Astrocyte (in vitro differentiated cells and primary cell): ENCODE measurements around the gene ITLN1. TPM values are rescaled to one million over a fixed set of nuclear protein-coding genes. Genes with fewer than 3 reads are reported as not detected.

Source experiments
- DNase-seq: peaks from one replicate; pipeline ENCODE4 v3.0.0-alpha.2; 2010; ENCODE audit warnings: low read depth
- FAIRE-seq: peaks from 2 replicates; lab custom pipeline; 2011; peaks lifted over from hg19 to GRCh38; lab: Jason Lieb, UNC
- H2AFZ ChIP-seq: 2 replicates; pipeline ENCODE4 v1.6.0; 2012; ENCODE audit warnings: low read depth, low read length, inconsistent platforms
- H3K27ac ChIP-seq: 2 replicates; pipeline ENCODE4 v1.5.1; 2011; ENCODE audit warnings: low read depth, low read length, inconsistent platforms
- H3K27me3 ChIP-seq: 2 replicates; pipeline ENCODE4 v1.6.0; 2011; ENCODE audit warnings: low read length, inconsistent platforms; ENCODE audit not compliant: insufficient read depth
- H3K36me3 ChIP-seq: 2 replicates; pipeline ENCODE4 v1.5.1; 2011; ENCODE audit warnings: low read length, inconsistent platforms; ENCODE audit not compliant: insufficient read depth
- H3K4me1 ChIP-seq: 2 replicates; pipeline ENCODE4 v1.5.1; 2011; ENCODE audit warnings: low read length, inconsistent platforms; ENCODE audit not compliant: insufficient read depth
- H3K4me2 ChIP-seq: 2 replicates; pipeline ENCODE4 v1.6.0; 2012; ENCODE audit warnings: low read length, inconsistent platforms
- H3K4me3 ChIP-seq: 2 replicates; pipeline ENCODE4 v1.5.1; 2011; ENCODE audit warnings: low read depth, mild to moderate bottlenecking, low read length, inconsistent platforms; ENCODE audit not compliant: insufficient read depth
- H3K79me2 ChIP-seq: 2 replicates; pipeline ENCODE4 v1.6.0; 2012; ENCODE audit warnings: mild to moderate bottlenecking, low read length, inconsistent platforms; ENCODE audit not compliant: insufficient read depth
- H3K9ac ChIP-seq: 2 replicates; pipeline ENCODE4 v1.6.0; 2012; ENCODE audit warnings: mild to moderate bottlenecking, low read length, inconsistent platforms
- H3K9me3 ChIP-seq: 2 replicates; pipeline ENCODE4 v1.5.1; 2012; ENCODE audit warnings: low read depth, mild to moderate bottlenecking, low read length, inconsistent platforms; ENCODE audit not compliant: insufficient read depth
- H4K20me1 ChIP-seq: 2 replicates; pipeline ENCODE4 v1.6.0; 2012; ENCODE audit warnings: low read length, inconsistent platforms; ENCODE audit not compliant: insufficient read depth
- H3K27ac Mint-ChIP-seq: one replicate; pipeline ENCODE4 v1.8.0; 2021; ENCODE audit warnings: mild to moderate bottlenecking, mixed read lengths; ENCODE audit not compliant: unreplicated experiment
- H3K27me3 Mint-ChIP-seq: one replicate; pipeline ENCODE4 v1.8.0; 2021; ENCODE audit warnings: low read depth, mixed read lengths; ENCODE audit not compliant: unreplicated experiment
- H3K36me3 Mint-ChIP-seq: one replicate; pipeline ENCODE4 v1.8.0; 2021; ENCODE audit warnings: low read depth, mixed read lengths; ENCODE audit not compliant: unreplicated experiment
- H3K4me1 Mint-ChIP-seq: one replicate; pipeline ENCODE4 v1.8.0; 2021; ENCODE audit warnings: low read depth, mixed read lengths; ENCODE audit not compliant: unreplicated experiment
- H3K4me3 Mint-ChIP-seq: one replicate; pipeline ENCODE4 v1.8.0; 2021; ENCODE audit warnings: mild to moderate bottlenecking, moderate library complexity, mixed read lengths; ENCODE audit not compliant: unreplicated experiment
- H3K9me3 Mint-ChIP-seq: one replicate; pipeline ENCODE4 v1.8.0; 2021; ENCODE audit warnings: mild to moderate bottlenecking, mixed read lengths; ENCODE audit not compliant: unreplicated experiment
- EZH2 ChIP-seq: IDR thresholded peaks from 2 replicates; pipeline ENCODE4 v1.6.1; 2012; ENCODE audit warnings: mild to moderate bottlenecking, low read length, inconsistent platforms; ENCODE audit not compliant: insufficient read depth
- total RNA-seq: library from RNA; stranded (reverse); gene quantifications from 2 replicates; pipeline ENCODE4 v1.2.1, GENCODE V29; 2021
- TF ChIP-seq, protein P1 (sequence below): IDR thresholded peaks from 2 replicates; pipeline ENCODE4 v1.5.1; 2011; ENCODE audit warnings: low read depth, mild to moderate bottlenecking, inconsistent platforms, low read length, moderate library complexity; ENCODE audit not compliant: insufficient read depth

ITLN1 gene
- total RNA-seq, 1 donor from 2014 or later = not detected

DNA sequence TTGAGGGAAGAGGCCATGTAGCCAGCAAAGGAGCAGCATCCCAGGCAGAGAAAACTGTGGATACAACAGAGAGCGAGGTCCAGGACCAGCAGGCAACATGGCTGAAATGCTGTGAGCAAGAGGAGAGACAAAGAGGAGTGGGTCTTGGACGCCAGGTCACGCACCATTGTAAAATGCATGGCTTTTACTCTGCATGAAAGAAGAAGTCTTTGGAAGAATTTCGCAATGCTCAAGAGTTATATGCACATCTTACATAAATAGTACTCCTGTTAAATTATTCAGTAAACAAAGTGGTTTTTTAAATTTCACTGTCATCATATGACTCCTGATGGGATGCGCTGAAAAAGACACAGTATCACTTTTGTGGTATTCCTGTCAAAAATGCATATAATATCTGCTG is 25.8 kb downstream of the ITLN1 start:
- TF ChIP-seq, protein P1, sequence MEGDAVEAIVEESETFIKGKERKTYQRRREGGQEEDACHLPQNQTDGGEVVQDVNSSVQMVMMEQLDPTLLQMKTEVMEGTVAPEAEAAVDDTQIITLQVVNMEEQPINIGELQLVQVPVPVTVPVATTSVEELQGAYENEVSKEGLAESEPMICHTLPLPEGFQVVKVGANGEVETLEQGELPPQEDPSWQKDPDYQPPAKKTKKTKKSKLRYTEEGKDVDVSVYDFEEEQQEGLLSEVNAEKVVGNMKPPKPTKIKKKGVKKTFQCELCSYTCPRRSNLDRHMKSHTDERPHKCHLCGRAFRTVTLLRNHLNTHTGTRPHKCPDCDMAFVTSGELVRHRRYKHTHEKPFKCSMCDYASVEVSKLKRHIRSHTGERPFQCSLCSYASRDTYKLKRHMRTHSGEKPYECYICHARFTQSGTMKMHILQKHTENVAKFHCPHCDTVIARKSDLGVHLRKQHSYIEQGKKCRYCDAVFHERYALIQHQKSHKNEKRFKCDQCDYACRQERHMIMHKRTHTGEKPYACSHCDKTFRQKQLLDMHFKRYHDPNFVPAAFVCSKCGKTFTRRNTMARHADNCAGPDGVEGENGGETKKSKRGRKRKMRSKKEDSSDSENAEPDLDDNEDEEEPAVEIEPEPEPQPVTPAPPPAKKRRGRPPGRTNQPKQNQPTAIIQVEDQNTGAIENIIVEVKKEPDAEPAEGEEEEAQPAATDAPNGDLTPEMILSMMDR = no peak
- TF ChIP-seq EZH2 = no peak
- Mint-ChIP-seq H3K4me1 (no peaks in the 10 kb centered on the region), H3K27ac (no peak overlapping the region), H3K4me3 (no peak overlapping the region), H3K36me3 (no peaks in the 10 kb centered on the region), H3K27me3 (peaks cover 12% of the 10 kb centered on the region), H3K9me3 (no peaks in the 10 kb centered on the region)
- Histone ChIP-seq H4K20me1 (no peaks in the 10 kb centered on the region), H3K9me3 (no peaks in the 10 kb centered on the region), H3K79me2 (no peaks in the 10 kb centered on the region), H3K4me1 (no peaks in the 10 kb centered on the region), H3K9ac (no peak overlapping the region), H3K27me3 (no peaks in the 10 kb centered on the region), H2AFZ (no peak overlapping the region), H3K4me3 (no peak overlapping the region), H3K27ac (no peak overlapping the region), H3K4me2 (no peak overlapping the region), H3K36me3 (no peaks in the 10 kb centered on the region)
- no peak for DNase-seq
- FAIRE-seq = no peak

GRCh38 chr1:160858507-160858906 is 26.5 kb downstream of the ITLN1 start:
- no peaks in the 10 kb centered on the region for H3K9me3 ChIP-seq
- H3K27ac Mint-ChIP-seq = no peak overlapping the region
- no peaks in the 10 kb centered on the region for H4K20me1 ChIP-seq

DNA sequence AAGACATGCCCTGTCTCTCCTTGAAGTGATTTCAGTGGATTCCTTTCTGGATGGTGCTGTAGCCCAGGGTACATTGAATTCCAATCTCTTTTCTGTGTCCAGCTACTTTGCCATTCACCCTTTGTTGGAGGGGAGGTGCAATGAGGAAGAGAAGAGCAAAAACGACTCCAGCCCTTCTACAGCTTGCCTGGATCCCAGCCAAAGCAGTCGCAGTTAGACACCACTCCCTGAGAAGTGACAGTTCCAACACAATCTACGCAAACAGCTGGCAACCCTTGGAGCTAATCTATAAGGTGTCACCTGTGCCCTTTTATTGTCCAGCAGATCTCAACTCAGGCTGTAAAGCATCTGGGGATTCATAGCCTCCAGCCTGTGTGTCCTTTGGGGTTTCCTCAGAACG is 26.9 kb downstream of the ITLN1 start:
- Histone ChIP-seq H3K4me1 (no peaks in the 10 kb centered on the region), H3K4me2 (no peak overlapping the region), H2AFZ (no peak overlapping the region), H3K9me3 (no peaks in the 10 kb centered on the region), H3K27ac (no peak overlapping the region), H3K27me3 (no peaks in the 10 kb centered on the region), H3K79me2 (no peaks in the 10 kb centered on the region), H4K20me1 (no peaks in the 10 kb centered on the region), H3K9ac (no peak overlapping the region), H3K36me3 (no peaks in the 10 kb centered on the region), H3K4me3 (no peak overlapping the region)
- FAIRE-seq = no peak
- DNase-seq = no peak
- Mint-ChIP-seq H3K4me3 (no peak overlapping the region), H3K4me1 (no peaks in the 10 kb centered on the region), H3K27ac (no peak overlapping the region), H3K27me3 (peaks cover 12% of the 10 kb centered on the region), H3K36me3 (no peaks in the 10 kb centered on the region), H3K9me3 (no peaks in the 10 kb centered on the region)
- TF ChIP-seq, protein P1 = no peak
- no peak for TF ChIP-seq EZH2

More at GRCh38 chr1:160858507-160858906, 26.5 kb downstream of the ITLN1 start:
- no peaks in the 10 kb centered on the region for H3K36me3 Mint-ChIP-seq
- no peak for TF ChIP-seq EZH2
- TF ChIP-seq, protein P1 = no peak
- Histone ChIP-seq H2AFZ (no peak overlapping the region), H3K36me3 (no peaks in the 10 kb centered on the region), H3K4me1 (no peaks in the 10 kb centered on the region), H3K4me2 (no peak overlapping the region), H3K9ac (no peak overlapping the region), H3K27me3 (no peaks in the 10 kb centered on the region), H3K79me2 (no peaks in the 10 kb centered on the region), H3K27ac (no peak overlapping the region), H3K4me3 (no peak overlapping the region)
- no peaks in the 10 kb centered on the region for H3K9me3 Mint-ChIP-seq
- H3K4me1 Mint-ChIP-seq = no peaks in the 10 kb centered on the region
- H3K4me3 Mint-ChIP-seq = no peak overlapping the region
- no peak for DNase-seq
- FAIRE-seq = no peak
- H3K27me3 Mint-ChIP-seq = peaks cover 14% of the 10 kb centered on the region
